ENCODE results near the gene TRIM40. TPM values are rescaled to one million over a fixed set of nuclear protein-coding genes. Genes with fewer than 3 reads are reported as not detected.
"Not testable (repeated sequence)": the region's sequence is repeated elsewhere in the genome, so short reads cannot be mapped to it uniquely, and the experiment has no call there.

TRIM40 gene
- total RNA-seq, 3 donors from 2014 or later = not detected

DNA sequence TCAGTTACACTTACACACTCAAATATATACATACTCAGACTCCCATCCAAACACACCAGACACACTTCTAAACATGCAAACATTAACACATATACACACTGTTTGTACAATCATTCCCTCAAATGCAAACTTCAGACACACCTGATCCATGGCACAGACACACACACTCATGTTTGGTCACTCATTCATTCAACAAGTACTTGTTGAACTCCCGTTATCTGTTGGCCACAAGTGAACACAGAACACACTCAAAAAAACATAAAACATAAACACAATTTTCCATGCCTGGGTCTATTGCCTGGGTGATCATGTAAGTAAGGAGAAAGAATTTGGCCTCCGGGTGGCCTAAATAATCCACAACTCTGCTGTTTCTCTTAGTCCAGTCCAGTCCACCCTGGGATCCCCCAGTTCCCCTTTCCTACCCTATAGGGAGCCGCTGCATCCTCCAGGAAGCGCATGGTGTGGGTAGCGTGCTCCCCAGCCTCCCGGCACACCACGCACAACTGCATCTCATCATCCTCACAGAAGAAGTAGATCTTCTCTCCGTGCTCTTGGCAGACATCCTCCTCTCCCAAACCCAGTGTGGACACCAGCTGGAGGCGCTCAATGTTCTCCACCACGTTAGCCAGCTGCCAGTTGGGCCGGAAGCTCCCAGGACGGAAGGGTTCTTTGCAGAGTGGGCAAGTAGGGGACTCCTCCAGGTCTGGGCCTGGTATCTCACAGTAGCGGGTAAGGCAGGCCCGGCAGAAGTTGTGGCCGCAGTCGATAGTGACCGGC is 24.3 kb downstream of the TRIM40 start:
- no peaks in the 10 kb centered on the region for H3K9me3 Mint-ChIP-seq
- H3K27me3 Mint-ChIP-seq (ENCODE audit: low read depth) = peaks cover 25% of the 10 kb centered on the region
- H3K4me3 Mint-ChIP-seq = no peak overlapping the region
- DNase-seq = no peak
- peaks cover 15% of the 10 kb centered on the region for H3K4me1 Mint-ChIP-seq (ENCODE audit: low read depth)
- ATAC-seq = no peak
- no peaks in the 10 kb centered on the region for H3K36me3 Mint-ChIP-seq (ENCODE audit: insufficient read depth)

- Mint-ChIP-seq H3K36me3 (ENCODE audit: insufficient read depth) (no peaks in the 10 kb centered on the region), H3K9me3 (no peaks in the 10 kb centered on the region), H3K4me3 (no peak within 1 kb of the TSS), H3K27me3 (ENCODE audit: low read depth) (peaks cover 26% of the 10 kb centered on the region), H3K4me1 (ENCODE audit: low read depth) (peaks cover 15% of the 10 kb centered on the region)
- DNase-seq = no peak
- no peak for ATAC-seq
These were observed 25.0 kb downstream of the TRIM40 start, which contains the start of gene TRIM10 for GRCh38 chr6:30160785-30161531. TSS of gene TRIM10 (minus strand) at chr6:30161211. CDS start at chr6:30160858, 353 bp downstream.

GRCh38 chr6:30162265-30163089 is 26.5 kb downstream of the TRIM40 start:
- no peak overlapping the region for H3K4me3 Mint-ChIP-seq
- no peaks in the 10 kb centered on the region for H3K36me3 Mint-ChIP-seq (ENCODE audit: insufficient read depth)
- no peaks in the 10 kb centered on the region for H3K9me3 Mint-ChIP-seq
- H3K27me3 Mint-ChIP-seq (ENCODE audit: low read depth) = peaks cover 24% of the 10 kb centered on the region
- peaks cover 22% of the 10 kb centered on the region for H3K4me1 Mint-ChIP-seq (ENCODE audit: low read depth)
- no peak for ATAC-seq
- DNase-seq = no peak

DNA sequence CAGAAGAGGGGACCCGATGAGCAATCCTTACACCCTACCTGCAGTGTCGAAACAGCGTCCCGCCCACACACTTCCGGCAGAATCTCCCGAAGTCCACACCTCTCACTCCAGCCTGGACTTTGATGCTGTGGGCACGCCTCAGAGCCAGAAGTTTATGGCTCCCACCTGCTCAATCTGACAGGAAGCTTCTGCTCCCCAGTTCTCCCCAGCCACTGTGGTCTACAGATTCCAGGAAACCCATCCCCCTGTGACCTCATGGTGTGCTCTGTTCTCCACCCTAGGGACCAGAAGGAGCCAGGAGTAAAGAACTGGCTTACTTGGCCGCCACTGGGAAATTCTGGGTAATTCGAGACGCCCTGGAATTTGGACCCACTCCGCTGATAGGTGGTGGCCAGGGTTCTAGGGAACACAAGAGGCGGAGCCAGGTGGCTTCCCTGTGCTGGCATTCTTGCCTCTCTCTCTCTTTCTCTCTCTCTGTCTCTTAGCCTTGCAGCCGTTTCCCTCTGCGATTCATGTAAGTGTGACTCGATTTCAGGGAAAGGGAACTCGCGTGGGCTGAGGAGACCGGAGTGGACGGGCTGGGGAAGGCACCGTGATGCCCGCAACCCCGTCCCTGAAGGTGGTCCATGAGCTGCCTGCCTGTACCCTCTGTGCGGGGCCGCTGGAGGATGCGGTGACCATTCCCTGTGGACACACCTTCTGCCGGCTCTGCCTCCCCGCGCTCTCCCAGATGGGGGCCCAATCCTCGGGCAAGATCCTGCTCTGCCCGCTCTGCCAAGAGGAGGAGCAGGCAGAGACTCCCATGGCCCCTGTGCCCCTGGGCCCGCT is 27.4 kb downstream of the TRIM40 start, which contains the start of gene TRIM15:
TSS of gene TRIM15 (plus strand) at position 457 of the 828 bp plus-strand sequence. CDS start at position 596, 139 bp downstream.
- Mint-ChIP-seq H3K36me3 (ENCODE audit: insufficient read depth) (no peaks in the 10 kb centered on the region), H3K27me3 (ENCODE audit: low read depth) (peaks cover 19% of the 10 kb centered on the region), H3K4me3 (no peak within 1 kb of the TSS), H3K4me1 (ENCODE audit: low read depth) (peaks cover 20% of the 10 kb centered on the region), H3K9me3 (no peaks in the 10 kb centered on the region)
- ATAC-seq (peak; percentile 54 to 75), DNase-seq (peak; percentile 25)

- Mint-ChIP-seq H3K27me3 (ENCODE audit: low read depth) (peaks cover 16% of the 10 kb centered on the region), H3K36me3 (ENCODE audit: insufficient read depth) (no peaks in the 10 kb centered on the region), H3K9me3 (no peaks in the 10 kb centered on the region), H3K4me1 (ENCODE audit: low read depth) (peaks cover 15% of the 10 kb centered on the region), H3K4me3 (no peak overlapping the region)
- DNase-seq = no peak
- no peak for ATAC-seq
These were observed 28.1 kb downstream of the TRIM40 start for GRCh38 chr6:30163918-30164654.

GRCh38 chr6:30164714-30165113 is 28.8 kb downstream of the TRIM40 start:
- Mint-ChIP-seq H3K36me3 (ENCODE audit: insufficient read depth) (no peaks in the 10 kb centered on the region), H3K9me3 (no peaks in the 10 kb centered on the region), H3K27me3 (ENCODE audit: low read depth) (peaks cover 12% of the 10 kb centered on the region), H3K4me1 (ENCODE audit: low read depth) (peaks cover 15% of the 10 kb centered on the region), H3K4me3 (no peak overlapping the region)
- DNase-seq = no peak
- ATAC-seq = no peak

- H3K36me3 Mint-ChIP-seq (ENCODE audit: insufficient read depth); DNase-seq; H3K4me3 Mint-ChIP-seq; H3K9me3 Mint-ChIP-seq; ATAC-seq: not testable (repeated sequence)
- peaks cover 15% of the 10 kb centered on the region for H3K4me1 Mint-ChIP-seq (ENCODE audit: low read depth)
- peaks cover 12% of the 10 kb centered on the region for H3K27me3 Mint-ChIP-seq (ENCODE audit: low read depth)
These were observed 29.3 kb downstream of the TRIM40 start for GRCh38 chr6:30165238-30165637.

DNA sequence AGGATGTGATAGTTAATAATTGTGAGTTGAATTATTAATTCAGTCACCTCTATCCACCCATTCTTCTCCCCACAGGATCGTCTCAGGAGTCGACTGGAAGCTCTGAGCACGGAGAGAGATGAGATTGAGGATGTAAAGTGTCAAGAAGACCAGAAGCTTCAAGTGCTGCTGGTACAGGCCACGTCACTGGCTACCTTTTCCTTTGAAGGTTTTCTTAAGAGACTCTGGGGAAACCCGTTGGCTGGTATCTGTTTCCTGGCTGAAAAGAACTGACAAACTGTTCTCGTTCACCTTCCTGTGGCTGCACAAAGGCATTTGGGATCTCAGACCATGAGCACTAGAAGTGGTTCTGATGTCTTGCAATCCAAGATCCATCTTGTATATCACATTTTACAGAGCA is 31.2 kb downstream of the TRIM40 start:
- ATAC-seq = peak in 1 of 2 donors; percentile 32
- Mint-ChIP-seq H3K4me1 (ENCODE audit: low read depth) (peaks cover 15% of the 10 kb centered on the region), H3K4me3 (no peak overlapping the region), H3K27me3 (ENCODE audit: low read depth) (peaks cover 26% of the 10 kb centered on the region), H3K36me3 (ENCODE audit: insufficient read depth) (no peaks in the 10 kb centered on the region), H3K9me3 (no peaks in the 10 kb centered on the region)
- DNase-seq = no peak

GRCh38 chr6:30168741-30169140 is 32.8 kb downstream of the TRIM40 start:
- DNase-seq (no peak), ATAC-seq (no peak)
- peaks cover 6% of the 10 kb centered on the region for H3K4me1 Mint-ChIP-seq (ENCODE audit: low read depth)
- H3K36me3 Mint-ChIP-seq (ENCODE audit: insufficient read depth) = no peaks in the 10 kb centered on the region
- no peak overlapping the region for H3K4me3 Mint-ChIP-seq
- H3K9me3 Mint-ChIP-seq = no peaks in the 10 kb centered on the region
- H3K27me3 Mint-ChIP-seq (ENCODE audit: low read depth) = peaks cover 35% of the 10 kb centered on the region

GRCh38 chr6:30169658-30170614 is 34.0 kb downstream of the TRIM40 start:
- Mint-ChIP-seq H3K9me3 (no peaks in the 10 kb centered on the region), H3K4me1 (ENCODE audit: low read depth) (peaks cover 6% of the 10 kb centered on the region), H3K4me3 (no peak overlapping the region), H3K36me3 (ENCODE audit: insufficient read depth) (no peaks in the 10 kb centered on the region), H3K27me3 (ENCODE audit: low read depth) (peaks cover 43% of the 10 kb centered on the region)
- DNase-seq (no peak), ATAC-seq (peak; percentile 79 to 81)

GRCh38 chr6:30171677-30172471 is 35.9 kb downstream of the TRIM40 start:
- no peaks in the 10 kb centered on the region for H3K9me3 Mint-ChIP-seq
- ATAC-seq (peak; percentile 38 to 48), DNase-seq (no peak)
- H3K4me1 Mint-ChIP-seq (ENCODE audit: low read depth) = peaks cover 4% of the 10 kb centered on the region
- H3K27me3 Mint-ChIP-seq (ENCODE audit: low read depth) = peaks cover 54% of the 10 kb centered on the region
- H3K36me3 Mint-ChIP-seq (ENCODE audit: insufficient read depth) = no peaks in the 10 kb centered on the region
- H3K4me3 Mint-ChIP-seq = no peak overlapping the region
